Measurements from ENCODE around the gene MVB12B.

GRCh38 chr9:126515873-126516505 is 189.4 kb downstream of the MVB12B start:
- no peak for TF ChIP-seq POLR2A (IDR thresholded peaks at IDR 0.05; ENCODE audit: control extremely low read depth in 1 of 2, low read depth in 2 of 2, low read length in 2 of 2)
- no peak for TF ChIP-seq EZH2 (IDR thresholded peaks at IDR 0.05; ENCODE audit: low read depth, low read length, severe bottlenecking)
- no peak for TF ChIP-seq EP300 (IDR thresholded peaks at IDR 0.05; ENCODE audit: borderline replicate concordance in 1 of 2, low read depth in 2 of 2, low read length in 2 of 2)
